ENCODE results near the gene PRKCQ. TPM values are rescaled to one million over a fixed set of nuclear protein-coding genes. Genes with fewer than 3 reads are reported as not detected.

Gene PRKCQ
- polyA plus RNA-seq, 1 donor (not counting 4 experiments of a cell fraction or from before 2014, with no cell fraction given) = 7.5 TPM

- Histone ChIP-seq H3K4me3 (ENCODE audit: control insufficient read depth in 2 of 3, extremely low read depth in 1 of 3, insufficient read depth in 2 of 3, low read depth in 1 of 3, low read length in 3 of 3) (no peak overlapping the region), H3K36me3 (ENCODE audit: control insufficient read depth in 2 of 2, extremely low read depth in 1 of 2, insufficient read depth in 2 of 2, low read length in 2 of 2) (no peaks in the 10 kb centered on the region), H3K9me1 (ENCODE audit: control insufficient read depth, extremely low read depth, insufficient read depth, low read length) (no peaks in the 10 kb centered on the region), H2AFZ (ENCODE audit: control insufficient read depth, low read length) (no peak overlapping the region), H4K20me1 (ENCODE audit: control insufficient read depth, extremely low read depth, insufficient read depth, low read length) (no peaks in the 10 kb centered on the region), H3K27ac (ENCODE audit: control insufficient read depth, insufficient read depth, low read length) (no peak overlapping the region), H3K9ac (ENCODE audit: control insufficient read depth, extremely low read depth, insufficient read depth, low read length) (no peak overlapping the region), H3K27me3 (ENCODE audit: control insufficient read depth, extremely low read depth, insufficient read depth, low read length) (no peaks in the 10 kb centered on the region), H3K79me2 (ENCODE audit: control insufficient read depth, insufficient read depth, low read length) (no peaks in the 10 kb centered on the region), H3K9me3 (ENCODE audit: control insufficient read depth, low read depth, low read length) (no peaks in the 10 kb centered on the region), H3K4me2 (ENCODE audit: control insufficient read depth, extremely low read depth, insufficient read depth, low read depth, low read length) (no peak overlapping the region), H3K4me1 (ENCODE audit: control insufficient read depth, extremely low read depth, insufficient read depth, low read length) (peaks cover 5% of the 10 kb centered on the region)
- FAIRE-seq = no peak
- dilution Hi-C loops (cut with MboI; ENCODE audit: extremely low pct_ligation_motif_present, low sequenced_read_pairs) = no loop called here
- no peak for DNase-seq (ENCODE audit: low read depth, low spot score)
- TF ChIP-seq EZH2 (IDR thresholded peaks at IDR 0.05; ENCODE audit: low read length) = no peak
- no peak for TF ChIP-seq CTCF (optimal IDR thresholded peaks at IDR 0.05 in 1 of 3, IDR thresholded peaks at IDR 0.05 in 1 of 3, conservative IDR thresholded peaks at IDR 0.05 in 1 of 3; ENCODE audit: extremely low read depth in 1 of 3, insufficient read depth in 2 of 3, low read length in 3 of 3)
Observed at GRCh38 chr10:6516929-6517284, 63.2 kb downstream of the PRKCQ start.

- FAIRE-seq = no peak
- TF ChIP-seq CTCF (optimal IDR thresholded peaks at IDR 0.05 in 1 of 3, IDR thresholded peaks at IDR 0.05 in 1 of 3, conservative IDR thresholded peaks at IDR 0.05 in 1 of 3; ENCODE audit: extremely low read depth in 1 of 3, insufficient read depth in 2 of 3, low read length in 3 of 3) = no peak
- no peak for TF ChIP-seq EZH2 (IDR thresholded peaks at IDR 0.05; ENCODE audit: low read length)
- dilution Hi-C loops (cut with MboI; ENCODE audit: extremely low pct_ligation_motif_present, low sequenced_read_pairs) = no loop called here
Observed at GRCh38 chr10:6516281-6516928, 63.7 kb downstream of the PRKCQ start.

More at GRCh38 chr10:6516281-6516928, 63.7 kb downstream of the PRKCQ start:
- Histone ChIP-seq H2AFZ (ENCODE audit: control insufficient read depth, low read length) (no peak overlapping the region), H3K4me1 (ENCODE audit: control insufficient read depth, extremely low read depth, insufficient read depth, low read length) (peaks cover 5% of the 10 kb centered on the region), H3K36me3 (ENCODE audit: control insufficient read depth in 2 of 2, extremely low read depth in 1 of 2, insufficient read depth in 2 of 2, low read length in 2 of 2) (peaks cover 0 to under 1% of the 10 kb centered on the region in 2 experiments), H3K9me3 (ENCODE audit: control insufficient read depth, low read depth, low read length) (no peaks in the 10 kb centered on the region), H3K27me3 (ENCODE audit: control insufficient read depth, extremely low read depth, insufficient read depth, low read length) (no peaks in the 10 kb centered on the region), H3K9ac (ENCODE audit: control insufficient read depth, extremely low read depth, insufficient read depth, low read length) (no peak overlapping the region), H3K79me2 (ENCODE audit: control insufficient read depth, insufficient read depth, low read length) (no peaks in the 10 kb centered on the region), H3K4me3 (ENCODE audit: control insufficient read depth in 2 of 3, extremely low read depth in 1 of 3, insufficient read depth in 2 of 3, low read depth in 1 of 3, low read length in 3 of 3) (no peak overlapping the region), H3K4me2 (ENCODE audit: control insufficient read depth, extremely low read depth, insufficient read depth, low read depth, low read length) (no peak overlapping the region), H3K9me1 (ENCODE audit: control insufficient read depth, extremely low read depth, insufficient read depth, low read length) (no peaks in the 10 kb centered on the region), H4K20me1 (ENCODE audit: control insufficient read depth, extremely low read depth, insufficient read depth, low read length) (no peaks in the 10 kb centered on the region), H3K27ac (ENCODE audit: control insufficient read depth, insufficient read depth, low read length) (no peak overlapping the region)
- DNase-seq (ENCODE audit: low read depth, low spot score) = no peak

Measured in keratinocyte (primary cell).